ENCODE measurements around the gene DTX1.

The DTX1 gene

DNA sequence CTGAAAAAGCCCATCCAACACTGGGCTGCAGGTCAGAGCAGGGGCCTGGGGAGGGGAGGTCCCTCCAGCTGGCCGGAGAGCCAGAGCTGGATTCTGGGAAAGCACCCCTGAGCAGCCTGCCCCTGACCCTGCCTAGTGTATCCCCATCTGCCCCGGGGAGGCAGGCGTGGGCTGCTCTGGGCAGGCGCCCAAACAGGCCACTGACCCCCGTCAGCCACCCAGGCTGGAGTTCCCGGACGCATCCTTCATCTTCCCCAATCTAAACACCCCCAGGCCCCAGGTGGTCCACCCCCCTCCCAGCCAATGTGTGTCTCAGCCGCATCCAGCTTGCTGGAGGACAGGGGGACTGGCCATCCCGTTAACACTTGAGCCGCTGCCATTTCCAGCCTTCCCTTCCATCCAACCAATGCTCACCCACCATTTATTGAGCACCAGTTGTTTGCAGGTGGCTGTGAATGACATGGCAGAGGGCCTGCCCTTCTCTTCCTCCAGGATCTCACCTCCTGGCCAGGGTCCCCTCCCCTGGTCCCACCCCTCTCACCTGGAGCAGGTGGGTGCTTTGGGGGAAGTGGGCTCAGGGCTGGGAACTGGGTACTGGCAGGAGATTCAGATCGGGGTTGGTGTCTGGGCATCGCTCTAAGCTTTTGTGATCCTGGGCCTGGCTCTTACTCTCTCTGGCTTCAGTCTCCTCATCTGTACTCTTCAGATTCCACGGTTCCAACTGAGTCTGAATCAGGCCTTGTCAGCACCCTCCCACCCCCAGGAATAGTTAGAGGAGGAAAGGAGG is 743 bp upstream of the DTX1 start:
- DNase-seq = no peak

DNA sequence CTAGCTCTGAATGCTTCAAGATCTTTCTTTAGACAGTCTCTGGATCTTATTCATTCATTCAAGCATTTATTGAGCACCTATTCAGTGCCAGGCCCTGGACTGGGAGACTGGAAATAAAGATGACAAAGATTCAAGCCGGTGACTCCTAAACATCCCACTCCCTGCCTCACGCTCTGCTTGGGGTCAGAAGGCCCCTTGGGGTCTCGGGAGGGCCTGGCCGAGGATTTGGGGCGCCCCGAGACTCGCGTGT is 224 bp upstream of the DTX1 start:
- no peak for DNase-seq

DNA sequence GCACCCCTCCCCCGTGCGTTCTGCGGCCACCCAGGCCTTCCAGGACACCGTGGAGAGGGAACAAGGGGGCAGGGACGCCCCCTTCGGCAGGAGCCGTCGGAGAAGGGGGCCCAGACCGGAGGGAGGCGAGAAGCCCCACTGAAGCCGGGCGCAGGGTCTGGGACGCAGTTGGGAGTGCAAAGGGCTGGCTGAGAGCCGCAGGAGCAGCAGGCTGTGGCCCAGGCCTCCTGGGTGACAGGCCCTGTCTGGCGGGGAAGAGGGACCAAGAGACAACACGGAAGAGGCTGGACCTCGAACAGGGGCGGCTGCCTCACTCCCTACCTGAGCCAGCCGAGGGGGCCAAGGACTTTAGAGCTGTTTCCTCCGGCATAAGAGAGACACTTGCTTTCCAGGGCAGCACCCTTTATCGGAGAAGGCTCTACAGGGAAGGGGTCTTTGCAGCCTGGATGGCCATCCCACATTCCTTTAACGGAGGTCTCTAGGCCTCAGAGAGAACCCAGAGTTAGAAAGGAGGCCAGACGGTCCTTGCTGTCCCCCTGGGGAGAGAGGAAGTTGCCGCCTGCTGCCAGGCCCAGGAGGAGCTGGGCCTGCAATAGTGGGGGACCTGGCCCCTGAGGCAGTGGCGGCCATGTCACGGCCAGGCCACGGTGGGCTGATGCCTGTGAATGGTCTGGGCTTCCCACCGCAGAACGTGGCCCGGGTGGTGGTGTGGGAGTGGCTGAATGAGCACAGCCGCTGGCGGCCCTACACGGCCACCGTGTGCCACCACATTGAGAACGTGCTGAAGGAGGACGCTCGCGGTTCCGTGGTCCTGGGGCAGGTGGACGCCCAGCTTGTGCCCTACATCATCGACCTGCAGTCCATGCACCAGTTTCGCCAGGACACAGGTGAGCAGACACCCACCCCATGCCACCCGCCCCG is 1.3 kb downstream of the DTX1 start:
- no peak for DNase-seq

DNA sequence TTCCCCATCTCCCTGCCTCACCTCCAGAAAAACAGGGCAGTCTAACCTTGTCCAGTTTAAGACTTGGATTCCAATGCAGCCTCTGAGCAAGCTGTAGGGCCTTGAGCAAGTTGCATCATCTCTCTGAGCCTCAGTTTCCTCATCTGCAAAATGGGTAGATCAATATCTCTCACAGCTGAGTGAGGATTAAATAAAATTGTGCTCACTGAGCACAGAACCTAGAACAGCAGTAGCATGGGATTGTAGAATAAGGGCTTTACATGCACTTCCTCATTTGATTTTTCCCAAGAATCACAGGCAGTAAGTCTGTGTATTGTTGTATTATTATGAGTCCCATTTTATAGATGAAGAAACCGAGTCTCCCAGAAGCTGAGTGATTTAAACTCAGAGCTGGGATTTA is 2.0 kb downstream of the DTX1 start:
- no peak for DNase-seq

DNA sequence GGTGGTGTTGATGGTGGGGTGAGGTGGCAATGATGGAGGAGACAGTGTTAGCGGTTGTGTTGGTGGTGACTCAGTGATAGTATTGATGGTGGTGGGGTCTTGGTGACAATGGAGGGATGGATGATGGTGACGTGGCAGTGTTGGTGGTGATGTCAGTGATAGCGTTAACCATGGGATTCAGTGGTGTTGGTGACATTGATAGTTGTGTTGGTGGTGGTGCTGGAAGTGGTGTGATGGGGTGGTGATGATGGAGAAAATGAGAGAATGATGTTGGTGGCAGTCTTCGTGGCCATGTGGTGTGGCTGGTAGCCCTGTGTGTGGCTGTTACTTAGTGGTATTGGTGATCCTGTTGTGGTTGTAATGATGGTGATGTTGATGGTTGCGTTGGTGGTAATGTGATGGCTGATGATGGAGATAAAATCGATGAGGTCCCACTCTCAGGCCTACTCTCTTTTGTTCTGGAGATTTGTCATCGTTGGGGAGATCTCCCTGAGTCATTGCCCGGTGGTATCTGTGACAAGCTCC is 2.6 kb downstream of the DTX1 start:
- no peak for DNase-seq

DNA sequence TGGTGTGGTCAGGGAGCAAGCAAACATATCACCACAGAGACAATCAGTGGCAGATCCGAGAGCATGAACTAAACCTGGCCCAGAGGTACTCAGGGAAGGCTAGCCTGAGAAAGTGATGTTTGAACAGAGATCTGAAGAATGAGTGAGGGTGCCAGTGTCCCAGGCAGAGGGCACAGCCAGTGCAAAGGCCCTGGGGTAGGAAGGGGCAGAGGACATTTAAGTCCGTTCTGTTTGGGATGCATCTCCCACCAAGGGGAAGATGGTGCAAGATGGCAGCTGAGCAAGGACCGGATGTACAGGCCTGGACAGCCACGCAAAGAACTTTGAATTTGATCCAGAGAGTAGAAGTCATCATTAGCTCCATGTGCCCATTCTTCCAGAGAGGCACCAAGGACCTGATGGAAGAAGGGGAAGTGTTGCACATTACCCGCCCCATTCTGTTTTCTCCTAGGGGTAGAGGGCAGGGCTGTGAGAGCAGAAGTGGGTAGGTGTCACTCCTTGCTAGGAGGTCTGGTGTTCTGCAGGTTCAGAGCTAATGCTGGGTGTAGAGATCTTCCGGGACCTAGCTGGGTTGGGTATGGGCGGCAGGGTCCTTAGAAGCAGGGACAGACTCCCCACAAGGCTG is 3.9 kb downstream of the DTX1 start:
- DNase-seq = no peak

DNA sequence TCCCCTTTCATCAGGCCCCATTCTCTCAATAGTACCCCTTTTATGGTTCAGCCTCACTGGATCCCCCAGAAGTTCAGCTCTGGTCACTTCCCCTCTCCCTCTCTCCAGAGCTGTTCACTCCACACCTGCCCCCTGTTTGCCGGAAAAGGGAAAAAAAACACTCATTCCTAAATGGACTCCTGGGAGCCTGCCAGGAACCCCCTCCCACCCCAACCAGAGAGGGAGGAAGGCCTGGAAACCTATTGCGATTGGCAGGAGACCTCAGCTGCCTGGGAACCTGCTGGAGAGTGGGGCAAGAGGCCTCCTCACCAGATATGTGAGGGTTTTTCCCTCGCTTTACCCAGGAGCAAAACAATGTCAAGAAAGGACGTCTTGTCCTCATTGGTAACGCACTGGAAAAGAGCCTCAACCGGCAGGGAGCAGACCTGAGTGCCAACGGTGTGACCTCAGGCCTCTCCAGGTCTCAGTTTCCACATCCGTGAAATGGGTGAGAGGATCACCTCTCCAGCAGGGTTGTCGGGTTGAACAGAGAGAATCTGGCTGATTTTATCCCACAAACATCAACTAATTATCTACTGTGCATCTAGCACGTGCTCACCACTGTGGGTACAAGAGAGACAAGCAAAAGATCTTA is 4.6 kb downstream of the DTX1 start:
- DNase-seq = no peak

DNA sequence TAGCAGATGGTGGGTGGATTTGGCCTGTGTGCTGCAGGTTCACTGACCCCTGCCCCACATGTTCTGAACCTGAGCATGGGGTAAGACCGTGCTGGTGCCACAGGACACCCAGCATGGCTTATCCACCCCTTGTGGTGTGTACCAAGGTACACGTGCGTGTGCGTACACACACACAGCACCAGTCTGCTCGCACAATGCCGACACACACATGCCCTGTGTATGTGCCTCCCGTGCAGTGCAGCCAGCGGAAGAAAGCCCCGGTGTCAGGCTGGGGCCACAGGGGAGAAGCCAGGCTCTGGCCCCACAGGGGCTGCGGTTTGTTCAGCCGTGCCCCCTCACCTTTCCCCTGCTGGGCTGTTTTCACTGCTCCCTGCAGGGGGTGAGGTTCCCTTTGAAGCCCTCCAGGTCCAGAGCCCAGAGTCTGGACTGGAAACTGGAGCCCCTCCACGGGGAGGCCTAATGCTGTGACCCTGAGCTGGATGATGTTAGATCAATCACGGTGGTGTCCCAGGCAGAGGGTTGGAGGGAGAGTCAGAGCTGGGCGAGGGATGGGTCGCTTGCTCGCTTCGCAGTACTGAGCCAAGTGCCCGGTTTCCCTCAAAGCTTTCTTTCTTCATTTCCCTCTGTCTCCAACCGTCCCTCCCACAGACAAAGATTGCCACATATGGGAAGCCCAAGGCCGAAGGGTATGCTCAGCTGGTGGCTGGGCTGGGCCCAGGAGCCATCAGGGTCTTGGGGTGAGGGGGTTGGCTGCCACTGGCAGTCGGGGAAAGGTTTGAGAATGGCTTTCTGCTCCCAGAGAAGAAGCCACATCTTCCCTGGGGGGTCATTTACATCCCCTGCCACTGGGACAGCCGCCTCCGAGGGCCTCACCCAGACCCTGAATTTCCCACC is 6.2 kb downstream of the DTX1 start:
- no peak for DNase-seq

DNA sequence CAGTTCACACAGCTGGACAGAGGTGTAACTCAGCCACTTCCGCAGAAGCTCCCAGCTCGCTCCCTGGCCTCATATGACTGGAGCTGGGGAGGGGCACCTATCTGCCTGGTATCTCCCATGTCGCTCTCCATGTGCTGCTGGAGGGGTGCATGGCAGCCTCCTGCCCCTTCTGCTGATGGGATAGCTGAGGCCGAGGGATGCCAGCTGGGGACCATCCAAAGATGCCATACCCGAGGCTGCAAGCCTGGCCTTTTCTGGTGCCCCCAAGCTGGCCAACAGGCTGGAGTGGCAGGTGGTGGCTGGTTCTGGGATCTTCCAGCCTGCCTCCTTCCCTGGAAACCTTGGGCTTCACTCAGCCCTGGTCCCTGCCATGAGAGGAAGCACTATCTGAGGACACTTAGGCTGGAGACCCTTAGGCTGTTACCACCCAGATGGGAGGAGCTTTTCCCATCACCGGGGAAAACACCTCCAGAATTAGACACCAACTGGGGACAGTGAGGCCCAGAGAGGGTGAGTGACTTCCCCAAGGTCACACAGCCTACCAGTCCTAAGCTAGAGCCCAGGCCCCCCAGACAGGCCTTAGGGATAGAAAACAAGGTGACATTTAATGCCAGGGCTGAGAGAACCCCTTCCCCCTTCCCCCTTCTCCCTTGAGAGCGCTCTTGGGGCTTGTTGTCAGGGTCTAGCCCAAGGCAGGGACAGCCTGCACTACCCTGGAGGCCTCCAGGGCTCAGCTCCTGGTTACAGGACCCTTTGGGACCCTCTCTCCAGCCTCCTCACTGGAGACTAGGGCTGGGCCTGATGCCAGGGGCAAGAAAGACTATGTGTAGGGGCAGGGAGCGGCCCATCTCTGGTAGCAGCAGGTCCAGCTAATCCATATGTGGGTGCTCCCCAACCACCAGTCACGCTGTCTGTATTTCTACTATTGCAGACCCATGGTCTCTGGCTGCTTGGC is 7.1 kb downstream of the DTX1 start:
- DNase-seq = no peak

DNA sequence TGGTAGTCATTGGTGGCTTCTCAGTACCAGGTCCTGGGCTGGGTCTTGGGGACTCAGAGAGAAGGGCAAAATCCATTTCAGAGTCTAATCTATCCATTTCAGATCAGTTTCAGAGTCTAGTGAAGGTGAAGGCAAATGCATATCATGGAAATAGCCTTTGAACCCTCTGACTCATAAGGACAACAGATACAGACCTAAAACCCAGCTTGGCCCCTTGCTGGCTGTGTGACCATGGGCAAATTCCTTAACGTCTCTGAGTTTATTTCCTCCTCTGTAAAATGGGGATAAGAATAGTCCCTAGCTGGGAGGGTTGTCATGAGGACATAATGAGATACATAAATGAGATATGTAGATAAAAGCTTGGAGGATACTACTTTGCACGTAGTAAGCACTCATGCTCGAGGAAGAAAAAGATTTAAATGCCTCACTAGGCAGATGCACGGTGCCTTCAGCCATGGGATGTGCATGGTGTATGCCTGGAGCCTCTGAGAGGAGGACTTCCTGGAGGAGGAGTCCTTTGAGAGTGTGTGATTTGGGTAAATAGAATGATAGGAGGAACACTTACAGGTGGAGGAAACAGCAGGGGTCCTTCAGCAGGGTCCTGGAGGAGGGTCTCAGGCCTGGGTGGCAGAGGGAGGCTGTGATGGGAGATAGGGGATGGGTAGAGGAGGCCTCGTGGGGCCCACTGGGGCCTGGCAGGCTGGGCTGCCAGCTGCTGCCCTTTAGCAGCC is 8.0 kb downstream of the DTX1 start:
- DNase-seq = no peak

DNA sequence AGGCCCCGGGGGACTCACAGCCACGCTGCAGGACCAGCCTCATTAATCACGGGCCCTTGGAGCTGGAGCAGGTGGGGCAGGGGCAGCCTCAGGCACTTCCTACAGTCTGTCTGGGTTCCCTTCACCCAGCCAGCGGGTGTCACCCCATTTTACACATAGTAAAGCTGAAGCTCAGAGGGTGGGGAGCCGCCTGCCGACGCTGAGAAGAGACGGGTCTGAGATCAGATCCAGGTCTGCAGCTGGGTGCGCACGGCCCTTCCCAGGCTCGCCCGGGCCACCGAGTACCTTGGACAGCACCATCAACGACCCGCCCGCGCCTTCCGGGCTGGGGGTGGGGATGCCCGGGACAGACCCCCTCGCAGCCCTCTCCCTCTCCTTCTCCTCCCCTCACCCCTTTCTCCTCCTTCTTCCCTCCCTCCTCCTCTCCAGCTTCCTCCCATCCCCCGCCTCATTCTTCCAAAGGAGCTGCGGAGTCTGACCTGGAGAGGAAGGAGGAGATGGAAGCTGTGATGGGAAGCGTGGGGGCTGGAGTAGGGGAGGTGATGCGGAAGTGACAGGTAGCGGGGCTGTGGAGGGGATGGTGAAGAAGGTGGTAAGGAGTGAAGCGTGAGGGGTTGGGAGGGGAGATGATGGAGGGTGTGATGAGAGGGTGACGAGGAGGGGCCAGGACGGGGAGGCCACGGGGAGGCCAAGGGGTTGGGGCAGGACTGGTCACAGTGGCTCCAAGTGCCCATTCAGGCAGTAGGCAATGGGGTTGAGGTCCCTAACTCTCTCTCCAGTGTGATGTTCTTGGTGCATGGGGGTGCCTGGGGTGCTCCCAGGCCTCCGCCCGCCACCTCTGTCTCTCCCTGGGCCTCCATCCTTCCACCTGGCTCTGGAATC is 8.8 kb downstream of the DTX1 start:
- no peak for DNase-seq

DNA sequence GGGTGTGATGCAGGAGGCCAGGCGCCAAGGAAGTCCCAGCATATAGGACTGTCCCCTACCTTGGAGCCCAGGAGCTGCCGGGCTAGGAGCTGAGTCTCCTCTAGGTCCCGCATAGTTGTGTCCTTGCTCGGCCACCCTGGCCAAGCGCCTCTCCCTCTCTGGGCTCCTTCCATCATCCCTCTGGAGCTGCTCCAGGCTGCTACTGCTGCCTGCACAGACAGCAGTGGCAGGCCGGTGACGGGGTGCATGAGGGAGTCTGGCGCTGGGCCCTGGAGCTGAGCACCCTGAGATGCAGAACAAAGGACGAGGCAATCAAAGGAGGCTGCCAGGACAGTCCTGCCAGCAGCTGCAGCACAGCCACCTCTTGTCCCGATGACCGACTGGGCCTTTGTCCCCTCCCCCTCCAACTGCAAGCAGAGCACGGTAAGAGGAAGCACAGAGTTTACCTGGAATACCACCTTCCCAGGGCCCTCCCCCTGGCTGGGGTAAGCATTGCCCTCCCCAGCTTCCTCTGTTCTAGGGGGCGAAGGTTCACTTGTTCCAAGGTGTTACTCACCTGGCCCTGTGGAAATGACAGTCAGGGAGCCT is 10.4 kb downstream of the DTX1 start:
- DNase-seq = no peak

DNA sequence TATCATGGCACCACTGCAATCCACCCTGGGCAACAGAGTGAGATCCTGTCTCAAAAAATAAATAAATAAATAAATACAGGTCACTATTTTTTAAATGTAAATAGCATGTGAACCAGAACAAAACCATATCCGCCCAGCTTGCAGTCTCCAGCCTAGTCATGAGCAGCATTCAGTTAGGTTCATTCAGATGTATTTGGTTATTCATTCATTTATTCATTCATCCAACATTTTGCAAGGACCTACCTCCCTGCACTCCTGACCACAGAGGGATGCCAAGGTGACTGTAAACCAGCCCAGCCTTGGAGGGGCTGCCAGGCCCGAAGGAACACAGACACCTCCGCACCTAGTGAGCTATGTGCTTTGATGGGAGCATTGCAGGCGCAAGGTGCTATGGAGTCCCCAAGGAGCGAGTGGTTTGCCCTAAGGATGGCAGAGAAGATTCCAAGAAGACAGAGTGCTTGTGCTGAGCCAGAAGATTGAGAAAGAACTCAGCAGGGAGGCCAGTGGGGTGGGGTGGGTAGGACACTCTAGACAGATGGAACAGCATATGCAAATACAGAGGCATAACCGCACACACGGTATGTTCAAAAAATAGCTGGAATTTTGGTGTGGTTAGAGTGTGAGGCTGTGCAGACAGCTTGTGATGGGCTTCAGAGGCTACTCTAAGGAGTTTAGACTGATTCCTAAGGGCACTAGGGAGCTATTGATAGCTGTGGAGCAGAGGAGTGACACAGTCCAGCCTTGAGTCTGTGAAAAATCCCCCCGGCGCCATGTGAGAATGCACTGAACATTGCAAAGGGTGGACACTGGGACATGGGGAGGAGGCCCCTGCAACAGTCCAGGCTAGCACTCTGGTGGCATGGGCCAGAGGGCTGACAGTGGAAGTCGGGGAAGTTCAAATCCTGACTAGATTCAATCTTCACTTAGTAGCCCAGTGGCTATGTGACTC is 11.7 kb downstream of the DTX1 start:
- no peak for DNase-seq

DNA sequence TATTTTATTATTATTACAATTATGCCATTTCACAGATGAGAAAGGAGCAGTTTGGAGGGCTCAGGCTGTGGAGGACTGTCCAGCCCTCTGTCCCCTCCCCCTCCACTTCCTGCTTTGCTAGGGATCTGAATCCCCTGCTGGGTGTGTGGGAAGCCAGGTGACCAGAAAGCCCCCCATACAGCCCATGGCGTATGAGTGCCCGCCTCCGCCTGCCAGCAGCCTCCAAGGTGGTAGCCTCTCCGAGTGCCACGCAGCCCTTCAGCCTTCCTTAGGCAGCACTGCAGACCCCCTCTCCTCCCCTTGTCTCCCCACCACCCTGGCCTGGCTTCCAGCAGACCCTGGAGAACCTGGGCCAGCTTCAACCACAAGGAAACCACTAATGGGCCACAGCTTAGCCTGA is 12.6 kb downstream of the DTX1 start:
- no peak for DNase-seq

DNA sequence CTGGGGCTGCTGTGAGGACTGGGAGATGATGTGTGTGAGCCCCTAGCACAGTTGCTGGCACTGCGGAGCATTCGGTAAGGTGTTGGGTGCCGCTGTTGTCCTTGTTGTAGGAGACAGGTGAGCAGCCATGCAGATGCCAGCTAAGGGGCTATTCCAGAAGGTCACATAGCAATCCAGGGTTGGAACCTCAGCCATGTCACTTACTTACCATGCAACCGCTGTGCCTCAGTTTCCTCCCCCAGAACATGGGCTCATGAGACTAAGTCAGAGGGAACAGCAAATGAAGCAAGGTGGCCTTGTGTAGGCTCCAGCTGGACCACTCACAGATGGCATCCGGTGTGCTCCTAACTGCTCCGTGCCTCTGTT is 13.2 kb downstream of the DTX1 start:
- no peak for DNase-seq

DNA sequence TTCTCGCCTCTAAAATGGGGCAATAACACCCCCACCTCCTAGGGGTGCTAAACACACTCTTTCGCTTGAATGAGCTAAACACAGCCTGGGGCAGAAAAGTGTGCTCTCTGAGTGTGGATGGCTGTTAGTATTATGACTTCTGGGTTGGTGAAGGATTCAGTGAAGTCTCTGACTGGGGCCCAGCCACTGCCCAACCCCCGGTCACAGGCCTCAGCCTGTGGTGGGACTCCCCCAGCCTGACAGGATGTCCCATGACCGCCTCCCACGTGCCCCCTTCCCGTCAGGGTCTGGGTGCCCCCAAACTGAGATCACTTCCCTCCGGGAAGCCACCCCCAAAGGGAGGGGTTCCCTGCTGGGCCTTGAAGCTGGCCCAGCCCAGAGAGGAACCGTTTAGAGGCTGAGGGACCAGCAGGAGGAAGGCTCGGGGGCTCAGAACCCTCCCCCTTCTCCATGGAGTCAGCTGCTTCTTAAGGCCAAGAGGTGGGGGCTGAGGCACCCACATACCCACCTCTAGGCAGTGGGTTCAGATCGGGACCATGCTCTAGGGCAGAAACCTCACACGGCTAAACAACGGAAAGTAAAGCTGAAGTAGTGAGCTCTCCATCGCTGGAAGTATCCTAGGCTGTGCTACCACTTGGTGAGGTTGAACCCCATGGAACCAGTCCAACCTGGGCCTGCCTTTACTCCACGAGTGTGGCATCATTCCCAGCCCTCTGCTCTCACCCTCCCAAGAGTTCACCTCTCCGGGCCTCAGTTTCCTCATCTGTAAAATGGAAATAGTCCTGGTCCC is 13.8 kb downstream of the DTX1 start:
- DNase-seq = peak; percentile 37

Data from CD4-positive, alpha-beta T cell treated with Interleukin-12 subunit alpha and Interleukin-12 subunit beta, for 1 hour (primary cell).